22Rv1 (cell line): ENCODE measurements around the gene DYNLL1.

ENCODE experiments used
- ZFX ChIP-seq: fragments of 450-650 bp; IDR thresholded peaks from 2 replicates; pipeline ENCODE4 v1.6.1; 2017; ENCODE audit warnings: antibody characterized with exemption, borderline replicate concordance
- TF ChIP-seq, protein P1 (sequence below): fragments of 450-650 bp; IDR thresholded peaks from 2 replicates; pipeline ENCODE4 v1.5.1; 2017; ENCODE audit warnings: mild to moderate bottlenecking

DNA sequence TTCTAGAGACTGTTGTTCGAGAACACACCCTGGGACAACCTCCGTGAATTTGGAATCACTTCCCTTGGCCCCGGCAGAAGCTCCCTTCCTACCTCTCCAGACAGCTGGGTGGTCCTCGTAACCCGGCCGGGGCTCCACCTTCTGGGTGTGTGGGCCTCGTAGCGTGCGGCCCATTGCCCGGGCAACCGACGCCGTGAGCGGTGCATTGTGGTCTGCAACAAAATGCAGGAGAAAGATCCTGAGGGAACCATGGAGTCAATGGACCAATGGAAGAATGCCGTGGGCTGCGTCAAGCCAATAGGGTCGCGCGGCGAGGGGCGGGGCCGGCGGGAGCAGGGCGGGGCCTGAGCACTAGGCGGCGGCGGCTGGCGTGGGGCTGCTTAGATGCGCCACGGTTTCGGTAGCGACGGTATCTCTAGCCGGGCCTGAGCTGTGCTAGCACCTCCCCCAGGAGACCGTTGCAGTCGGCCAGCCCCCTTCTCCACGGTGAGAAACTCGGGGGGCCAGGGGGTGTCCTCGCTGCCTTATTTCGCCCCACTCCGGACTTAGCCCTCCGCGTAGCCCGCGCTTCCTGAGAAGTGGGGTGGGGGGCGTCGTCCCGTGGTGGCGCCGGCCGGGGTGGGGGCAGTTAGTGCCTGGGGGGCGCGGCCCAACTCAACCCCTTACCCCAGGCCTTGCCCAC, at the start of gene DYNLL1:
- TF ChIP-seq, protein P1, sequence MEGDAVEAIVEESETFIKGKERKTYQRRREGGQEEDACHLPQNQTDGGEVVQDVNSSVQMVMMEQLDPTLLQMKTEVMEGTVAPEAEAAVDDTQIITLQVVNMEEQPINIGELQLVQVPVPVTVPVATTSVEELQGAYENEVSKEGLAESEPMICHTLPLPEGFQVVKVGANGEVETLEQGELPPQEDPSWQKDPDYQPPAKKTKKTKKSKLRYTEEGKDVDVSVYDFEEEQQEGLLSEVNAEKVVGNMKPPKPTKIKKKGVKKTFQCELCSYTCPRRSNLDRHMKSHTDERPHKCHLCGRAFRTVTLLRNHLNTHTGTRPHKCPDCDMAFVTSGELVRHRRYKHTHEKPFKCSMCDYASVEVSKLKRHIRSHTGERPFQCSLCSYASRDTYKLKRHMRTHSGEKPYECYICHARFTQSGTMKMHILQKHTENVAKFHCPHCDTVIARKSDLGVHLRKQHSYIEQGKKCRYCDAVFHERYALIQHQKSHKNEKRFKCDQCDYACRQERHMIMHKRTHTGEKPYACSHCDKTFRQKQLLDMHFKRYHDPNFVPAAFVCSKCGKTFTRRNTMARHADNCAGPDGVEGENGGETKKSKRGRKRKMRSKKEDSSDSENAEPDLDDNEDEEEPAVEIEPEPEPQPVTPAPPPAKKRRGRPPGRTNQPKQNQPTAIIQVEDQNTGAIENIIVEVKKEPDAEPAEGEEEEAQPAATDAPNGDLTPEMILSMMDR = no peak
- TF ChIP-seq ZFX = no peak
